Measurements from ENCODE around the gene MCTP2. TPM values are rescaled to one million over a fixed set of nuclear protein-coding genes. Genes with fewer than 3 reads are reported as not detected.

Gene MCTP2
- total RNA-seq, 4 donors from 2014 or later = 35.2 to 84.0 (median 61.2) TPM

GRCh38 chr15:94293411-94294402 is 62.3 kb downstream of the MCTP2 start:
- 78 to 80% methylated on average over 13 of the region's 13 CpGs for WGBS, 2 donors
- TF ChIP-seq CTCF (IDR thresholded peaks at IDR 0.05) = no peak
- no peak for TF ChIP-seq POLR2A (IDR thresholded peaks at IDR 0.05)
- no peak overlapping the region for H3K4me3 ChIP-seq (replicated peaks in 1 of 3)
- no peak overlapping the region for H3K27ac ChIP-seq
- H3K9me3 ChIP-seq = no peaks in the 10 kb centered on the region
- peaks cover 0 to 4% of the 10 kb centered on the region in 2 donors for H3K4me1 ChIP-seq
- intact Hi-C loops (cut with DNase I) = no loop called here
- DNase-seq = no peak
- no peaks in the 10 kb centered on the region for H3K27me3 ChIP-seq
- H3K36me3 ChIP-seq = no peaks in the 10 kb centered on the region

GRCh38 chr15:94294556-94294955 is 63.2 kb downstream of the MCTP2 start:
- TF ChIP-seq CTCF (IDR thresholded peaks at IDR 0.05) = no peak
- TF ChIP-seq POLR2A (IDR thresholded peaks at IDR 0.05) = no peak
- Histone ChIP-seq H3K27ac (no peak overlapping the region), H3K27me3 (no peaks in the 10 kb centered on the region), H3K9me3 (no peaks in the 10 kb centered on the region), H3K4me3 (replicated peaks in 1 of 3) (no peak overlapping the region), H3K36me3 (no peaks in the 10 kb centered on the region), H3K4me1 (peaks cover 0 to 4% of the 10 kb centered on the region in 2 donors)
- intact Hi-C loops (cut with DNase I) = no loop called here
- DNase-seq = no peak
- WGBS, 2 donors = 75 to 86% methylated on average over 1 of the region's 1 CpG

GRCh38 chr15:94295275-94295674 is 63.9 kb downstream of the MCTP2 start:
- intact Hi-C loops (cut with DNase I) = no loop called here

GRCh38 chr15:94296717-94297116 is 65.4 kb downstream of the MCTP2 start:
- intact Hi-C loops (cut with DNase I) = no loop called here
- no peak for DNase-seq
- Histone ChIP-seq H3K9me3 (no peaks in the 10 kb centered on the region), H3K4me3 (replicated peaks in 1 of 3) (no peak overlapping the region), H3K36me3 (no peaks in the 10 kb centered on the region), H3K4me1 (peaks cover 0 to 4% of the 10 kb centered on the region in 2 donors), H3K27ac (no peak overlapping the region), H3K27me3 (no peaks in the 10 kb centered on the region)
- TF ChIP-seq POLR2A (IDR thresholded peaks at IDR 0.05) (no peak), CTCF (IDR thresholded peaks at IDR 0.05) (no peak)
- 100% methylated on average over 1 of the region's 1 CpG for WGBS, 2 donors

More at GRCh38 chr15:94295275-94295674, 63.9 kb downstream of the MCTP2 start:
- DNase-seq = no peak
- Histone ChIP-seq H3K27ac (no peak overlapping the region), H3K4me1 (peaks cover 0 to 4% of the 10 kb centered on the region in 2 donors), H3K9me3 (no peaks in the 10 kb centered on the region), H3K4me3 (replicated peaks in 1 of 3) (no peak overlapping the region), H3K36me3 (no peaks in the 10 kb centered on the region), H3K27me3 (no peaks in the 10 kb centered on the region)
- 82 to 84% methylated on average over 4 of the region's 4 CpGs for WGBS, 2 donors
- TF ChIP-seq CTCF (IDR thresholded peaks at IDR 0.05) (no peak), POLR2A (IDR thresholded peaks at IDR 0.05) (no peak)

GRCh38 chr15:94297558-94297957 is 66.2 kb downstream of the MCTP2 start:
- Histone ChIP-seq H3K4me3 (replicated peaks in 1 of 3) (no peak overlapping the region), H3K27ac (no peak overlapping the region), H3K9me3 (no peaks in the 10 kb centered on the region), H3K4me1 (peaks cover 0 to 4% of the 10 kb centered on the region in 2 donors), H3K36me3 (no peaks in the 10 kb centered on the region), H3K27me3 (no peaks in the 10 kb centered on the region)
- 81 to 82% methylated on average over 6 of the region's 6 CpGs for WGBS, 2 donors
- no peak for DNase-seq
- TF ChIP-seq POLR2A (IDR thresholded peaks at IDR 0.05) = no peak
- TF ChIP-seq CTCF (IDR thresholded peaks at IDR 0.05) = no peak
- intact Hi-C loops (cut with DNase I) = no loop called here
